SK-N-SH treated with all-trans-retinoic acid at 6 μM for 48 hours (cell line): ENCODE data around the gene SPATA46.

Experiments
- CREB5 ChIP-seq: fragments of 250-450 bp; sonication (Bioruptor Pico); IDR thresholded peaks from 2 replicates; pipeline ENCODE4 v1.5.1; 2020; ENCODE audit warnings: low read depth, mild to moderate bottlenecking, moderate library complexity
- CSDC2 ChIP-seq: fragments of 250-450 bp; sonication (Bioruptor Pico); IDR thresholded peaks from 2 replicates; pipeline ENCODE4 v1.5.0; 2020; ENCODE audit warnings: mild to moderate bottlenecking, moderate library complexity
- CSRNP3 ChIP-seq: fragments of 250-450 bp; sonication (Bioruptor Pico); IDR thresholded peaks from 2 replicates; pipeline ENCODE4 v1.5.1; 2021; ENCODE audit warnings: mild to moderate bottlenecking, moderate library complexity
- PATZ1 ChIP-seq: fragments of 250-450 bp; sonication (Bioruptor Pico); IDR thresholded peaks from 2 replicates; pipeline ENCODE4 v1.8.0; 2020; ENCODE audit warnings: mild to moderate bottlenecking, moderate library complexity, borderline replicate concordance
- RARB ChIP-seq: fragments of 250-450 bp; sonication (Bioruptor Pico); IDR thresholded peaks from 2 replicates; pipeline ENCODE4 v1.8.0; 2021; ENCODE audit warnings: mild to moderate bottlenecking, moderate library complexity
- SNAI2 ChIP-seq: fragments of 250-450 bp; sonication (Bioruptor Pico); IDR thresholded peaks from 2 replicates; pipeline ENCODE4 v1.5.0; 2020; ENCODE audit warnings: mild to moderate bottlenecking, moderate library complexity
- TOX ChIP-seq: fragments of 250-450 bp; sonication (Bioruptor Pico); IDR thresholded peaks from 2 replicates; pipeline ENCODE4 v1.8.0; 2021; ENCODE audit warnings: mild to moderate bottlenecking, moderate library complexity, borderline replicate concordance
- ZC3H10 ChIP-seq: fragments of 250-450 bp; sonication (Bioruptor Pico); IDR thresholded peaks from 2 replicates; pipeline ENCODE4 v1.5.1; 2021; ENCODE audit warnings: mild to moderate bottlenecking, moderate library complexity
- ZFP30 ChIP-seq: fragments of 450-650 bp; formaldehyde crosslinking; IDR thresholded peaks from 2 replicates; pipeline ENCODE4 v1.5.0; 2022; ENCODE audit warnings: mild to moderate bottlenecking, moderate library complexity
- ZNF565 ChIP-seq: fragments of 450-650 bp; formaldehyde crosslinking; conservative IDR thresholded peaks from 2 replicates; pipeline ENCODE4 v1.5.0; 2020; ENCODE audit warnings: low read depth, mild to moderate bottlenecking, moderate library complexity
- ZNF8 ChIP-seq: fragments of 450-650 bp; formaldehyde crosslinking; IDR thresholded peaks from 2 replicates; pipeline ENCODE4 v1.5.0; 2020; ENCODE audit warnings: mild to moderate bottlenecking, moderate library complexity

GRCh38 chr1:162373541-162374260 is 3.0 kb downstream of the SPATA46 start:
- TF ChIP-seq ZC3H10 (CRISPR knock-in tag) (no peak), ZNF8 (CRISPR knock-in tag) (no peak), PATZ1 (CRISPR knock-in tag) (no peak), CREB5 (CRISPR knock-in tag) (no peak), ZFP30 (no peak), CSRNP3 (CRISPR knock-in tag) (no peak), RARB (no peak), CSDC2 (CRISPR knock-in tag) (no peak), TOX (CRISPR knock-in tag) (no peak), ZNF565 (CRISPR knock-in tag) (no peak), SNAI2 (no peak)
